HEK293T (cell line): Measurements from ENCODE around the gene RERG.

Experiments
- FOXK2 ChIP-seq: fragments of 450-650 bp; IDR thresholded peaks from 2 replicates; pipeline ENCODE4 v1.6.1; 2016; ENCODE audit warnings: mild to moderate bottlenecking
- TARDBP ChIP-seq: fragments of 450-650 bp; IDR thresholded peaks from 2 replicates; pipeline ENCODE4 v1.6.1; 2016
- ZNF384 ChIP-seq: fragments of 450-650 bp; IDR thresholded peaks from 2 replicates; pipeline ENCODE4 v1.6.1; 2016
- TF ChIP-seq, protein P1 (sequence below): fragments of 450-650 bp; IDR thresholded peaks from 2 replicates; pipeline ENCODE4 v1.6.1; 2016

DNA sequence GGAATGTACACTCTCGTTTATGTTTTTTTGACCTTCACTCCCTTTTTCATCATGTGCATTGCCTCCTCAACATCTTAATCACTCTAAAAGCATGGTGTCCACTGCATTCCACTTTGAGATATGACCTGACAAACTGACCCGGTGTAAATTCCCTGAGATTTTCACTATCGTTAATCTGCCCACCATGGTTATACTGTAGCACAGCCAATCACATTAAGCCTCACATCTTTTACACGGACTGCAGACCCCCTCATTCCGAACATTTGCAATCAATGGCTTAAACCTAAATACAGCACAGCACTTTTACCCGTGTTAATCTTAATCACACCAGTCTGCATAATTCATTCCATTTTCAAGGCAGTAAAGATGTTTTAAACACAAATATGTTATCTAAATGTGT is 2.4 kb downstream of the RERG start:
- TF ChIP-seq, protein P1, sequence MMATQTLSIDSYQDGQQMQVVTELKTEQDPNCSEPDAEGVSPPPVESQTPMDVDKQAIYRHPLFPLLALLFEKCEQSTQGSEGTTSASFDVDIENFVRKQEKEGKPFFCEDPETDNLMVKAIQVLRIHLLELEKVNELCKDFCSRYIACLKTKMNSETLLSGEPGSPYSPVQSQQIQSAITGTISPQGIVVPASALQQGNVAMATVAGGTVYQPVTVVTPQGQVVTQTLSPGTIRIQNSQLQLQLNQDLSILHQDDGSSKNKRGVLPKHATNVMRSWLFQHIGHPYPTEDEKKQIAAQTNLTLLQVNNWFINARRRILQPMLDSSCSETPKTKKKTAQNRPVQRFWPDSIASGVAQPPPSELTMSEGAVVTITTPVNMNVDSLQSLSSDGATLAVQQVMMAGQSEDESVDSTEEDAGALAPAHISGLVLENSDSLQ = no peak
- TF ChIP-seq ZNF384 (no peak), TARDBP (no peak), FOXK2 (no peak)
